A549 treated with CORT108297 at 1 μM for 4 hours (cell line): ENCODE data around the gene SCYGR8. TPM values are rescaled to one million over a fixed set of nuclear protein-coding genes. Genes with fewer than 3 reads are reported as not detected.

Experiments used
- total RNA-seq: library from RNA; stranded (reverse); fragments of 200-300 nt; extraction: Qiagen RNA extraction; gene quantifications from 5 replicates; pipeline ENCODE4 v1.2.3, GENCODE V29; 2022

SCYGR8 gene
- not detected in 5 replicates for total RNA-seq

GRCh38 chr2:227745594-227745993 is at the start of gene SCYGR8:
TSS of gene SCYGR8 (plus strand) at chr2:227745894. CDS start at chr2:227745894, 0 bp downstream.

DNA sequence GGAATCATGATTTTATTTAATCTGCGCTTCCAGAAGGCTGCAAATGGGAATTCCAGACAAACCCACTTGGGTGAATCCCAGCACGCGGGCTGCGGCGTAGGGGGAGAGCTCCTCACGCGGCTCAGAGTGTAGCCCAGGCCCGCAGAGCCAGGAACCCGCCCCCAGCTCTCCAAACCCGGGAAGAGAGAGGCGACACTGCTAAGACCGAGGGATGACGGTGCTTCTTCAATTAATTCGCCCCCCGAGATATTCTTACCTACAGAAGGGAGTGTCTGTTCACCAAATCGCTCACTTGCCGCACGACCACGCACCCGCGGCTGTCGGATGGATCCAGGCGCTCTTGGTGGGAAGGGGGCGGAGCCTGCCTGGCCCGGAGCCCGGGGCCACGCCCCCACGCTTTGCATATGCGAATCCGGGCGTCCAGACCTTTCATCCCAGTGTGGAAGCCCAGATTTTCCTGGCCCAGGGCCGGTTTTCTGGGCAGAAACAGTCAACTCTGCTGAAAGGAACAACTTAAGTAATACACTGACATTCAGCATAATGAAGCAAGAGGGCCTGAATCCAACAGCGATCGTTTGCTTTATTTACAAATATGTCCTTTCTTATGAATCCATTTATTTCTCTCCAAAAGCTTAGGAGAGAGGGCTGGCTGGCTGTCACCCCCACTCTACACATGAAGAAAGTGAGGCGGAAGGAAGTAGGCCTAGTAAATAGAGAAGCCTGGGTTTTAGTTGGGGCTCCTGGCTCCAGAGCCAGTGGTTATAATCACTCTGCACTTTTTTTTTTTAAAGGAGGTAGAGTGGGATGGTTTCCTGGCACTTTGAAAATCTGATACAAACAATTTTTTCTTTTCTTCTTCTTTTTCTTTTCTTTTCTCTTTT is 27.8 kb upstream of the SCYGR8 start, which contains the start of gene SLC19A3:
TSS of gene SLC19A3 (minus strand) at position 342 of the 881 bp plus-strand sequence. CDS start 15,710 bp downstream, outside the sequence.

DNA sequence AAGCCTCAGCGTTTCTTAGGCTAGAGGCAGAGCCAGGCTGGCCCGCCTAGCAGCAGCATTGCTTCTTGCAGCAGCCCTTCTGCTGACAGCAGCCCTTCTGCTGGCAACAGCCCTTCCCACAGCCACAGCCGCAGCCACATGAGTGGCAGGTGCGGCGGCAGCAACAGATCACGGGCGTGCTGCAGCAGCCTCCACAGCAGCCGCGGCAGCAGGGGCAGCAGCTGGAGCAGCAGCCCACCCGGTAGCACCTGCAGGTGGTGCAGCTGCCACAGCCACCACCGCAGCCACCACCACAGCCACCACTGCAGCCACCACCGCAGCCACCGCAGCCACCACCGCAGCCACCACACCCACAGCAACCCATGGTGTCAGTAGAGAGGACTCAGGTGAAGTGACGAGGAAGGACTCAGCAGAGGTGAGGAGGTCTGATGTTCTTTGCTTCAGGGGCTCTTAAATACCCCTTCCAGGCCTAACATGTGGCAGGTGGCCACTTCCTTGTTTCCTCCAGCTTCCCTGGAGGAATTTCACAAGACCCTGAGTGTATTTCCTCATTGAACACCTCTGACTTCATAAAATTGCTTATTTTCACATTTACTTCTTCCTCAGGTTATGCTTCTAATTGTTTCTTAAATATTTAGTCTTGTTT is 21.2 kb upstream of the SCYGR8 start, which contains the start of gene SCYGR6:
TSS of gene SCYGR6 (minus strand) at position 364 of the 646 bp plus-strand sequence. CDS start at position 364, 0 bp downstream.

GRCh38 chr2:227728035-227728434 is 17.7 kb upstream of the SCYGR8 start, which contains the start of gene SCYGR7:
TSS of gene SCYGR7 (plus strand) at chr2:227728335. CDS start at chr2:227728335, 0 bp downstream.

Other genes with a start within 250 kb of the SCYGR8 start
- gene SCYGR2, start 147.0 kb upstream of the SCYGR8 start, total RNA-seq = not detected in 5 replicates
- gene SCYGR3, start 131.1 kb upstream of the SCYGR8 start, total RNA-seq = not detected in 5 replicates
- gene SCYGR4, start 128.4 kb upstream of the SCYGR8 start, total RNA-seq = not detected in 5 replicates
- gene SCYGR5, start 79.1 kb upstream of the SCYGR8 start, total RNA-seq = not detected in 5 replicates
- 2.4 to 3.5 TPM (median 2.6 TPM) in 5 replicates for gene SLC19A3, start 27.9 kb upstream of the SCYGR8 start, total RNA-seq
- not detected in 5 replicates for gene SCYGR6, start 21.1 kb upstream of the SCYGR8 start, total RNA-seq
- not detected in 5 replicates for gene SCYGR7, start 17.6 kb upstream of the SCYGR8 start, total RNA-seq
- 2.7 to 7.7 TPM (median 5.4 TPM) in 5 replicates for gene CCL20, start 67.9 kb downstream of the SCYGR8 start, total RNA-seq
- gene DAW1, start 125.7 kb downstream of the SCYGR8 start, total RNA-seq = 2.0 to 3.6 TPM (median 2.9 TPM) in 5 replicates